Measurements from ENCODE around the gene SDK1.
"Not testable (repeated sequence)": the region's sequence is repeated elsewhere in the genome, so short reads cannot be mapped to it uniquely, and the experiment has no call there.

SDK1 gene

GRCh38 chr7:4277936-4278335, 976.9 kb downstream of the SDK1 start:
- no peak for DNase-seq (ENCODE audit: low read depth in 2 of 2, low spot score in 1 of 2)

DNA sequence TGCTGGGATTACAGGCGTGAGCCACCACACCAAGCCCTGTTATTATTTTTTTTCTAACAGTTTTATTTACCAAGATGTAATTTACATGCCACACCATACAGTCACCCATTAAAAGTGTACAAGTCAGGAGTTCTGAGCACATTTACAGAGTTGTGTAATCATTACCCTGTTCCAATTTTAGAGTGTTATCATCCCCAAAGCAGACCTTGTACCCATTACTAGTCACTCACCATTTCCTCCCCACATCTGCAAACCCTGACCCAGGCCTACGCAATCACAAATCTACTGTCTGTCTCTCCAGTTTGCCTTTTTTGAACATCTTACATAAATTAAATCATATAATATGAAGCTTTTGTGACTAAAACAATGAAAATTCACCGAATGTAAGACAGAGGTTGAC, 978.2 kb downstream of the SDK1 start:
- DNase-seq (ENCODE audit: low read depth in 2 of 2, low spot score in 1 of 2) = no peak

DNA sequence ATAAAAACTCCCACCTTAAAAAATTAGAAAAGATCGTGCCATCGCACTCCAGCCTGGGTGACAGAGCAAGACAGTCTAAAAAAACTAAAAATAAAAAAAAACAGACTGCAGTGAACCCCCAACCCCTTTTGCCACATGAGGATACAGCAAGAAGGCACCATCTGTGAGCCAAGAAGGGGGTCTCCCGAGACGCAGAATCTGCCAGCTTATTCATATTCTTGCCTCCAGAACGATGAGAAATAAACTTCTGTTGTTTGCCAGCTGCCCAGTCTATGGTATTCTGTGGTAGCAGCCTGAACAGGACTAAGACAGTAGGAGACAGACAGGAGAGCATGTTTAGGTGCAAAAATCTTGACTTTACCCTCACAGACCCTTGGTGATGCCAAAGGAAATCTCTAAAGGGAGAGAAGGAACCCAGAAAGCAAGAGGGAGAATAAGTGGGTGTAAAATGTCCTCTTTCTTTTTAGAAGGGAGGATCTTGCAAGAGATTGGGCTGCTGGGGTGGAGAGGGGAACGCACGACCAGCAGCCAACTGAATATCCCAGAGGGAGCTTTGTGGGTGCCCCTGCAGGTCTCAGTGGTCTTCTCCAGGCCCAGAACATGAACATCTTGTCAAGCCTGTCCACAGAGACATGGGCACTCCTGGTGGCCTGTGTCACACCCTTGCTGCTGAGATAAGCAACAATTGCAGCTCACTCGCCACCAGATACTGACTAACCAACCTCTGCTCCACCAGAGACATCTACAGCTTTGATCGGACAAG, 980.4 kb downstream of the SDK1 start:
- no peak for DNase-seq (ENCODE audit: low read depth in 2 of 2, low spot score in 1 of 2)

GRCh38 chr7:4282434-4283223, 981.6 kb downstream of the SDK1 start:
- DNase-seq (ENCODE audit: low read depth in 2 of 2, low spot score in 1 of 2) = no peak

DNA sequence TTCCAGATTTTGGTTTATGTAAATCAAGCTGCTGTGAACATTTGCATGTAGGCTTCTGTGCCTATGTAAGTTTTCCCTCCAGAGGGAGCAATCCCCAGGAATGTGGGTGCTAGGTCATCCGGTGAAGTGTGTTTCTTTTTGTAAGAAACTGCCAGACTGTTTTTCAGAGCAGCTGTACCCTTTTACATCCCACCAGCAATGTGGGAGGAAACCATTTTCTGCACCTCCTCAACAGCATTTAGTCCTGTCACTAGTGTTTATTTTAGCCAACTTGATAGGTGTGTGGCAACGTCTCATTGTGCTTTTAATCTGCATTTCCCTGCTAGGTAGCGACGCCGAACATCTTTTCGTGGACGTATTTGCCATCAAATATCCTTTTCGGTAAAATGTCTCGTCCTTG, 985.3 kb downstream of the SDK1 start:
- DNase-seq (ENCODE audit: low read depth in 2 of 2, low spot score in 1 of 2) = no peak

DNA sequence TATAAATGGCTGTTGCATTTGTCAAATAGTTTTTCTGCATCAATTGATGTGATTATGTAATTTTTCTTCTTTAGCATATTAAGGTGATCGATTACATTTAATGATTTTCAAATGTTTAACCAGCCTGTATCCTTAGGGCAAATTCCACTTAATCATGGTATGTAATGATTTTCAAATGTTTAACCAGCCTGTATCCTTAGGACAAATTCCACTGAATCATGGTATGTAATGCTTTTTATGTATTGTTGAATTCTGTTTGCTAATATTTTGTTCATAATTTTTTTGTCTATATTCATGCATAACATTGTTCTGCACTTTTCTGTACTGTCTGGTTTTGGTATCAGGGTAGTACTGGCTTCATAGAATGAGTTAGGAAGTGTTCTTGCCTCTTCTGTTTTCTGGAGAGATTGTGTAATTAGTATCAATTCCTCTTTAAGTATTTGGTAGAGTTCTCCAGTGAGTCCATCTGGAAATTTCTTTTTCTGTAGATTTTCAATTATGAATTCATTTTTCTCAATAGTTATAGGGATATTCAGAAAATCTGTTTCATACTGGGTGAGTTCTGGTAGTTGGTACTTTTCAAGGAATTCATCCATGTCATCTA, 987.8 kb downstream of the SDK1 start:
- DNase-seq (ENCODE audit: low read depth in 2 of 2, low spot score in 1 of 2) = no peak

GRCh38 chr7:4297165-4297917, 996.3 kb downstream of the SDK1 start:
- no peak for DNase-seq (ENCODE audit: low read depth in 2 of 2, low spot score in 1 of 2)

DNA sequence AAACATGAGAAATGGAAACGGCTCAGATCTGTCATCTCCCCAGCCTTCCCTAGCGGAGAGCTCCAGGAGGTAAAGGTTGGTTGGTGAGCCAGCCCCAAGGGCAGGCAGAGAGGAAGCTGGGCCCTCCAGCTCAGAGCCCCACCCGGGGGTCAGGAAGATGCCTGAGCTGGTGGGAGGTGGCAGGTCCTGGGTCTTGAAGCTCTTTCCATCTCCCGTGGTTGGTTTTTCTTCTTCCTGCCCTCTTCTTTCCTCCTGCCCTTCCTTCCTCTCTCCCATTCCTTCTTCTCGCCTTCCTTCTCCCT, 996.8 kb downstream of the SDK1 start:
- DNase-seq (ENCODE audit: low read depth in 2 of 2, low spot score in 1 of 2) = no peak

DNA sequence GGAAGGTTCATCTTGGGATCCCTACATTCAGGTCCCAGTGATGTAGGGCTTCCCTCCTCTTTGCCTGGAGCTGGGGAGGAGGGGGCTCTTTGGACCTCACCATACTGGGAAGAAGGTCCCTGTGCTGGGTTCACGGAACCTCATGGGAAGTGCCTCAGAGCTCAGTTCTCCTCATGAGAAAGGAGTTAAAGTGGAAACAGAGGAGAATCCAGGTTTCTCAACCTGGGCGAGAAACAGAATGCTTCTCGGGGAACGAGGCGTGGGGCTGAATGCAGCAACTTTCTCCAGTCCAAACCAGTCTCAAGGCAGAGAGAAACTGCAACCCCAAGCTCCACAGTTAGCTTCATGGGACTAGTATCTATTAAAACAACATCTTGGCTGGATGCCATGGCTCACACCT, 998.4 kb downstream of the SDK1 start:
- DNase-seq (ENCODE audit: low read depth in 2 of 2, low spot score in 1 of 2) = no peak

DNA sequence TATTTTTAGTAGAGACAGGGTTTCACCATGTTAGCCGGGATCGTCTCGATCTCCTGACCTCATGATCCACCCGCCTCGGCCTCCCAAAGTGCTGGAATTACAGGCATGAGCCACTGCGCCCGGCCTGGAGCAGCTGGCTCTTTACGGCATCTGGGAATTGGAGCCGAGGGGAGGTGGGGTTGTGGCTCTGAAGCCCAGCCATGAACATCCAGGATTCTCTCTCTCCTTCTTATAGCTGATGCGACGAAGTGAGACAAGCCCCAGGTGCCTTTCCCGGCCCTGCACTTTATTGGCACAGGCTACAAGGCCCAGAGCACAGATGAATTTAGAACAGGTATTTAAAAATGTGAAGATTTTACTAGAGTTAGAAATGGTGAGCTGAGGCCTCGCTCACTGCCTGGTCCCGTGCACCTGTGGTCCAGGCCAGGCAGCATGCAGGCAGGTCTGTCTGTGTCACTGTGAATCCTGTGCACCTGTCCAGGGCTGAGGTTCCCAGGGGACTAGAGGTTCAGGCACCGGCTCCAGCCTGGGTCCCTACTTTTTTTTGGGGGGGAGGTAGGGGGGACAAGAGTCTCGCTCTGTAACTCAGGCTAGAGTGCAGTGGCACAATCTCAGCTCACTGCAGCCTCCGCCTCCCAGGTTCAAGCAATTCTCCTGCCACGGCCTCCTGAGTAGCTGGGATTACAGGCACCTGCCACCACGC, 1001.3 kb downstream of the SDK1 start:
- DNase-seq (ENCODE audit: low read depth in 2 of 2, low spot score in 1 of 2) = no peak

GRCh38 chr7:4307316-4308204, 1006.5 kb downstream of the SDK1 start:
- no peak for DNase-seq (ENCODE audit: low read depth in 2 of 2, low spot score in 1 of 2)

DNA sequence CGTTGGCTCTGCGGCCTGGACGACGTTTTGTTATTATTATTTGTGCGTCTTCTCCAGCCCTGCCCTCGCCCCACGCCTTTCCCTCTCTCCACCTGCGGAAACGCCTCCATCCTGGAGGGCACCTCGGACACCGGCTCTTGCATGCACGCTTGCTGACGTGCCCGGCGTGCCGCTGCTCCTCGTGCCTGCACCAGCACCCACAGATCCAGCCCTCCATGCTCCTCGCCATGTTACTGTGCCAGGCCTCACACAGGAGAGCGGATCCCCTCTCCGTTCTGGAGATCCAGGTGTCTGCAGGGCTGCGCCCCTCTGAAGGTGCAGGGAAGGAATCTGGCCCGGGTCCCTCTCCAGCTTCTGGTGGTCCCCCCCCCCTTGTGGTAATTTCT, 1007.1 kb downstream of the SDK1 start:
- no peak for DNase-seq (ENCODE audit: low read depth in 2 of 2, low spot score in 1 of 2)

GRCh38 chr7:4313911-4314310, 1012.9 kb downstream of the SDK1 start:
- DNase-seq (ENCODE audit: low read depth in 2 of 2, low spot score in 1 of 2) = not testable (repeated sequence)

DNA sequence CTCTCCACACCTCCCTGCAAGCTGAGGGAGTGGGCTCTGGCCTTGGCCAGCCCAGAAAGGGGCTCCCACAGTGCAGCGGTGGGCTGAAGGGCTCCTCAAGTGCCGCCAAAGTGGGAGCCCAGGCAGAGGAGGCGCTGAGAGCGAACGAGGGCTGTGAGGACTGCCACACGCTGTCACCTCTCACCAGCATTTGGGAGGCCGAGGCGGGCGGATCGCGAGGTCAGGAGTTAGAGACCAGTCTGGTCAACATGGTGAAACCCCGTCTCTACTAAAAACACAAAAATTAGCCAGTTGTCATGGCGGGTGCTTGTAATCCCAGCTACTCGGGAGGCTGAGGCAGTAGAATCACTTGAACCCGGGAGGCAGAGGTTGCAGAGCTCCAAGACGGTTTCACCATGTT, 1013.3 kb downstream of the SDK1 start:
- not testable (repeated sequence) for DNase-seq (ENCODE audit: low read depth in 2 of 2, low spot score in 1 of 2)

All from stimulated activated CD8-positive, alpha-beta memory T cell treated with anti-CD3 and anti-CD28 coated beads, Interleukin-4, amount 100 ng/mL, for 1 hour (primary cell).